Germinal center (tissue), 1 donor: ENCODE measurements around the gene UCHL3.
"Not testable (repeated sequence)": the region's sequence is repeated elsewhere in the genome, so short reads cannot be mapped to it uniquely, and the experiment has no call there.

Experiments used
- DNase-seq: peaks from one replicate; pipeline ENCODE4 v3.0.0; 2012; ENCODE audit warnings: mixed read lengths, low spot score

UCHL3 gene

DNA sequence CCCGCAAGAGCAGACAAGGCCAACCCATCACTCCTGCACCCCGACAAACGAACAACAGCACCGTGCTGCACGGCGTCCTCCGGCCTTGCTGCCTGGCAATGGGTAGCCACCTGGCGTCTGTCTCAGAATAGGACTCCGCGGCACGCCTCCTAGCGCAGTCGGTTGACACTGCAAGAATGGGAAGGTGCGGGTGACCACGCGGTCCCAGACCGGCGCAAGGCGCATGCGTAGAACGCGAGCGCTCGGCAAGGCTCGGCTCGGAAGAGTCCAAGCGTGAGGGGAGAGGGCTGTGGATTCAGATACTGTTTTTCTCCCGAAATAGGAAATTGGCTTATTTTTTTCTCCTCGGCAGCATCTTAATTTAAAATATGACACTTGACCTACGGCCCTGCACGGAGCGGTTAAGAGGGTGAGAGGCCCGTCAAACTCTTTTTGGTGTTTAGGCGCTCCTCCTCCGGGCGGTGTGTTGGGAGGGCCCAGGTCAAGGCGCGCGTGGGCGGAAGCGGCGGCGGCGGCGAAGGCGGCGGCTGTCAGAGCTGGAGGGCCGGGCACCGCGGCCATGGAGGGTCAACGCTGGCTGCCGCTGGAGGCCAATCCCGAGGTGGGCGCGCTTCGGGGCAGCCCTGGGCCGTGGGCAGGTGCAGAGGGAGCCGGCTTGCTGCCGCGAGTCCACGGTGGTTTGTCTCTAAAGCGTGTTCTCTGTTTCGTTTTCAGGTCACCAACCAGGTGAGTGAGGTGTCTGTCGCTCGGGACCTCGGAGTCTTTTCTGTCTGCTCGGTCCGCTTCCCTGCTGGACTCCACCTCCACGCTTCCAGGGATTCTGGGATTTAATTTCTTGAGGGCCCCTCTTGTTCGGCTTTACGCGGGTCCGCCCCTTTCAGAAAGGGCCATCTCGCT is at the start of gene UCHL3:
Gene UCHL3, plus strand, starts transcription at position 530 of the 897 bp plus-strand sequence. Its CDS starts 30 bp downstream, at position 560.
- DNase-seq, result peak; percentile 98

DNA sequence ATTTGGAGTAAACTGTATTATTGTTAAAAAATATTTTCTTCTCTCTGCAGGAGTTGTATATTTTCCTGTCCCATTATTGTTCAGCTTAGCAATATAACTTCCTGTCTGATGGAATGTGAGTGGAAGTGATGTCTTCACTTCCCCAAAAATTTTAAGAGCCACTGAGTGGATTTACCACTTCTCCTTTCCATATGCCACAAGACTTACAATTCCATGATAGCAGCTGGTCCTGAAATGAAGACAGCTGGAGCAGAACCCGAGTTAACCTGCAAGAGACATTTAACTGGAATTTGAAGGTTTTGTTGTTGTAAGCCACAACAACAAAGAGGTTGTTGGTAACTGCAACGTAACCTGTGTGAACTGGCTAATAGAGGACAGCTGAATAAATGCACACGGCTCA is 44.3 kb upstream of the UCHL3 start:
- DNase-seq, result no peak

GRCh38 chr13:75506018-75506417 is 43.6 kb upstream of the UCHL3 start:
- DNase-seq, result no peak

- DNase-seq, result peak; percentile 20
Measured at GRCh38 chr13:75507027-75508001, 42.3 kb upstream of the UCHL3 start.

- no peak for DNase-seq
Measured at GRCh38 chr13:75508002-75508548, 41.5 kb upstream of the UCHL3 start.

DNA sequence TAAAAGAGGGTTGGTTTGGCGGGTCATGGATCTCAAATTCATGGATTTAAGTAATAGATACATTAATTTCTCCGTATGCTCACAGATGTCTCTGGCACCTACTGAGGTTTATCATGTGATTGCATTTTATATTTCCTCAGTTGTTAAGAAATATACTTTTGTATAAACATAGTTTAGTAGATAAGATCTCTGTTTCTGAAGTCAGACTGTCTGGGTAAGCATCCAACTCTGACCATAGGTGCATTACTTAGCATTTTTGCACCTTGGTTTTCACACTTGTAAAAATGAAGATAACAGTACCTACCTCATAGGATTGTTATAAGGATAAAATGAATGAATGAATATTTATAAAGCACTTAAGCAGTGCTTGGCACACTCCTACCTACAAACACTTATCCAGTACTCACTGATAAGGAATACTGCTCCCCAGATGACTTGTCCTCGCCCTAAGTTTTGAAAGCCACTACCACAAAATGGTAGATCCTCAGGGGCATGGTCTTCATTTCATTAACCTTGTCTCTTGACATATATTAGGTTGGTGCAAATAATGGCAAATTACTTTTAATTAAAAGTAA is 38.5 kb upstream of the UCHL3 start:
- no peak for DNase-seq

GRCh38 chr13:75512253-75512652 is 37.3 kb upstream of the UCHL3 start:
- peak; percentile 18 for DNase-seq

- DNase-seq, result no peak
Measured at GRCh38 chr13:75513271-75513670, 36.3 kb upstream of the UCHL3 start.

- DNase-seq, result no peak
Measured at GRCh38 chr13:75514080-75514995, 35.3 kb upstream of the UCHL3 start.

DNA sequence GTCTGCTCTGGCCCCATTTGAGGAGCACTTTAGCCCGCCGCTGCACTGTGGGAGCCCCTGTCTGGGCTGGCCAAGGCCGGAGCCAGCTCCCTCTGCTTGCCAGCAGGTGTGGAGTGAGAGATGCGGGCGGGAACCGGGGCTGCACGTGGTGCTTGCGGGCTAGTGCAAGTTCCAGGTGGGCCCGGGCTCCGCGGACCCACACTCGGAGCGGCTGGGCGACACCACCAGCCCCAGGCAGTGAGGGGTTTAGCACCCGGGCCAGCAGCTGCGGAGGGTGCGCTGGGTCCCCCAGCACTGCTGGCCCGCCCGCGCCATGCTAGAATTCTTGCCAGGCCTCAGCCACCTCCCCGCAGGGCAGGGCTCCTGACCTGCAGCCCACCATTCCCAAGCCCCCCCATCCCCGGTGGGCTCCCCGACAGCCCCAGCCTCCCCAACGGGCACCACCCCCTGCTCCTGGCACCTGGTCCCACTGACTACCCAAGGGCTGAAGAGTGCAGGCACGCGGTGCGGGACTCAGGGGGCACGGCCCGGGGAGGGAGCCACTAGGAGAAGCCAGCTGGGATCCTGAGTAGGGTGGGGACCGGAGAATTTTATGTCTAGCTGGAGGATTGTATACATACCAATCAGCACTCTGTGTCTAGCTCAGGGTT is 31.0 kb upstream of the UCHL3 start:
- no peak for DNase-seq

DNA sequence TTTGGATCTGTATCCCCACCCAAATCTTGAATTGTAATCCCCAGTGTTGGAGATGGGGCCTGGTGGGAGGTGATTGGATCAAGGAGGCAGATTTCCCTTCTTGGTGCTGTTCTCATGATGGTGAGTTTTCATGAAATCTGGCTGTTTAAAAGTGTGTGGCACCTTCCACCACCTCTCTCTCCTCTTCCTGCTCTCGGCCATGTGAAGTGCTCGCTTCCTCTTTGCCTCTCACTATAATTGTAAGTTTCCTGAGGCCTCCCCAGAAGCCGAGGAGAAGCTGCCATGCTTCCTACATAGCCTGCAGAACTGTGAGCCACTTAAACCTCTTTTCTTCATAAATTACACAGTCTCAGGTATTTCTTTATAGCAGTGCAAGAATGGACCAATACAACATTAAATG is 27.6 kb upstream of the UCHL3 start:
- no peak for DNase-seq

- no peak for DNase-seq
Measured at GRCh38 chr13:75530549-75530961, 19.0 kb upstream of the UCHL3 start.

DNA sequence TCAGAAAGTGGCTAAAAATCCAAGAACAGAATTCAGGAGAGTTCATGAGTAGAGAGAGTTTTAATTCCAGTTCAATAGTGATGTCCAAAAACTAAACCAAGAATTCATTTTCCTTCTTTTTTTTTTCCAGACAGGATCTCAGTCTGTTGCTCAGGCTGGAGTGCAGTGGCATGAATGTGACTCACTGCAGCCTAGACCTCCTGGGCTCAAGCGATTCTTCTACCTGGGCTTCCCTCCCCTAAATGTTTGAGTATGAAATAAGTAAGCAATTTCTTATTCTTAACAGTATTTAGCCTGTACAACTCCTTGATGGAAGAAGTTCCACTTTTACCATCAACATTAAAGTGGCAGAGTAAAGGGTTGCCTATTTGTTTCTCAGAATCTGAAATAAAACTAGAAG is 15.7 kb upstream of the UCHL3 start:
- no peak for DNase-seq

- peak; percentile 81 for DNase-seq
Measured at GRCh38 chr13:75537401-75538365, 11.9 kb upstream of the UCHL3 start, which contains the start of gene COMMD6. COMMD6 (minus strand) TSS chr13:75537841; CDS start chr13:75537805, 36 bp downstream.

DNA sequence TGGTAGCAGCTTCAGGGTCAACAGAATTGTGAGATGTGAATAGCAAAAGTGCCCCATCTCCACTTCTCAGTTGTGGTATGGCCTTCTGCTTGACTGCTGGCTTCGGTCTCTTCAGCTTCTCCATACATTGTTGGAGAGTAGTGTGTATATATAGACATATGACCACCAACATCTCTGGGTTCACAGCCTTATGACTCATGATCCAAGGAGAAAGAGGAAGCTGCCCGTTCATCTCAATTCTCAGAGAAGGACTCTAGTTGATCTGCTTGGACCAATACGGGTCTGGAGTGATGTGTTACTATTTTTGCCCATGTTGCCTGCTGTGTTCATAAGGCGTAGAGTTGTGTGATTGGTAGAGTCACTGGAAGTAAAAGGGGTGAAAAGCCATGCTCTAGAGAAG is 8.3 kb upstream of the UCHL3 start:
- no peak for DNase-seq

GRCh38 chr13:75541961-75542360 is 7.6 kb upstream of the UCHL3 start:
- DNase-seq, result no peak

GRCh38 chr13:75544681-75545330 is 4.8 kb upstream of the UCHL3 start:
- no peak for DNase-seq

DNA sequence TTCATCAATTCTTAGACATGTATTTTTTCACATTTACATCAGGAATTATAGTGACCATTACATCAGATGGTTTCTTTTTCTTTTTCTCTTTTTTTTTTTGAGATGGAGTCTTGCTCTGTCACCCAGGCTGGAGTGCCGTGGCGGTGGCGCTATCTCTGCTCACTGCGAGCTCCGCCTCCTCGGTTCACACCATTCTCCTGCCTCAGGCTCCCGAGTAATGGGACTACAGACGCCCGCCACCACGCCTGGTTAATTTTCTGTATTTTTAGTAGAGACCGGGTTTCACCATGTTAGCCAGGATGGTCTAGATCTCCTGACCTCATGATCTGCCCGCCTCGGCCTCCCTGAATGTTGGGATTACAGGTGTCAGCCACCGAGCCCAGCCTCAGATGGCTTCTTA is 4.2 kb upstream of the UCHL3 start:
- not testable (repeated sequence) for DNase-seq

DNA sequence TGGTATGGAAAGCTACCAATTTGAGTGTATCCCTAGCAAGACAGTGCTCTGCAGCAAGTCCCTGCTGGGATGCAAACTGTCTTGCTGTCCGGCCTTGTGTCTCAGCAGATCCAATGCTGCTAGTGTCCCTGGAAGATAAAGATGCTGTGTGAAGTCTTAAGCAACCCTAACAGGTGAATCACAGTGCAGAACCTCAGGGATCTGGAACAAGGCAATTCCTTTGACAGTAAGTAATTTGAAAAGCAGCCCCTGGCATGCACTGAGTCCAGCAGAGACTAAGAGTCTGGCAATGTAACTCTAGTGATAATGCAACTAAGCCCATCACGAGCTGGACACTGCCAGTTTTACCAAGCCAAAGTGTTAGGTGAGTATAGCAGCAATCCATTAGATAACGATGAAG is 1.7 kb upstream of the UCHL3 start:
- DNase-seq, result no peak
